H1 (cell line): ENCODE measurements around the gene SLC16A8.

Experiments used
- CHD2 ChIP-seq: IDR thresholded peaks from 2 replicates; pipeline ENCODE4 v1.6.1; 2012; ENCODE audit warnings: low read length, improper control_type of control experiment
- CREB1 ChIP-seq: IDR thresholded peaks from 2 replicates; pipeline ENCODE4 v1.6.1; 2012; ENCODE audit warnings: inconsistent platforms
- CTCF ChIP-seq, 3 experiments: IDR thresholded peaks; 1 replicate in 2 of 3; 2 replicates in 1 of 3; pipeline versions ENCODE4 v1.5.1 to v1.6.1; 2011; ENCODE audit warnings: low read length in 3 of 3, mild to moderate bottlenecking in 3 of 3, inconsistent platforms in 2 of 3, low read depth in 1 of 3, moderate library complexity in 1 of 3; ENCODE audit not compliant: insufficient read depth in 1 of 3; ENCODE audit errors: control extremely low read depth in 1 of 3
- EP300 ChIP-seq, 2 experiments: IDR thresholded peaks; 1 replicate in 1 of 2; 2 replicates in 1 of 2; pipeline ENCODE4 v1.6.1; 2011 to 2012; ENCODE audit warnings: low read depth in 2 of 2, low read length in 2 of 2, mild to moderate bottlenecking in 2 of 2, borderline replicate concordance in 1 of 2, inconsistent platforms in 1 of 2, moderate library complexity in 1 of 2
- EZH2 ChIP-seq: fragments of 200-600 bp; sonication (generic); IDR thresholded peaks from 2 replicates; pipeline ENCODE4 v1.7.1; 2012; ENCODE audit warnings: low read depth, mild to moderate bottlenecking, moderate library complexity, low read length, inconsistent platforms; ENCODE audit not compliant: severe bottlenecking
- POLR2A ChIP-seq, 2 experiments: IDR thresholded peaks; 1 replicate in 1 of 2; 2 replicates in 1 of 2; pipeline ENCODE4 v1.6.1; 2011; ENCODE audit warnings: low read depth in 2 of 2, low read length in 2 of 2, mild to moderate bottlenecking in 2 of 2; ENCODE audit errors: control extremely low read depth in 1 of 2
- POLR2AphosphoS5 ChIP-seq: IDR thresholded peaks from 2 replicates; pipeline ENCODE4 v1.6.1; 2011; ENCODE audit warnings: low read depth, low read length
- RFX5 ChIP-seq: IDR thresholded peaks from 2 replicates; pipeline ENCODE4 v1.6.1; 2011; ENCODE audit warnings: low read depth, low read length, improper control_type of control experiment, borderline replicate concordance
- RXRA ChIP-seq: IDR thresholded peaks from 2 replicates; pipeline ENCODE4 v1.6.1; 2011; ENCODE audit warnings: low read depth, mild to moderate bottlenecking, low read length, moderate library complexity; ENCODE audit not compliant: insufficient read depth
- SP2 ChIP-seq: IDR thresholded peaks from 2 replicates; pipeline ENCODE4 v1.6.1; 2012; ENCODE audit warnings: mild to moderate bottlenecking, low read length, inconsistent platforms
- SRF ChIP-seq: IDR thresholded peaks from 2 replicates; pipeline ENCODE4 v1.6.1; 2011; ENCODE audit warnings: mild to moderate bottlenecking, low read depth, low read length, moderate library complexity
- TCF12 ChIP-seq: IDR thresholded peaks from 2 replicates; pipeline ENCODE4 v1.6.1; 2011; ENCODE audit warnings: low read depth, mild to moderate bottlenecking, low read length
- TF ChIP-seq, protein P1 (sequence below): IDR thresholded peaks from 2 replicates; pipeline ENCODE4 v1.6.1; 2012; ENCODE audit warnings: low read length, inconsistent platforms

GRCh38 chr22:38034278-38034882 lies 49.6 kb downstream of the SLC16A8 start:
- no peak for TF ChIP-seq SRF
- TF ChIP-seq POLR2AphosphoS5, result peak; percentile 55; the same call in 1 of the 2 replicates
- 0 out of 4 replicates have a peak, but pooled peaks of 1 of the 3 experiments have one; percentile 2 for TF ChIP-seq CTCF (IDR thresholded peaks at IDR 0.05; ENCODE audit: control extremely low read depth in 1 of 3, insufficient read depth in 1 of 3, low read depth in 1 of 3, low read length in 3 of 3)
- TF ChIP-seq SP2, result no peak
- TF ChIP-seq CREB1, result no peak
- no peak; the same call in 1 of the 2 replicates for TF ChIP-seq CHD2
- no peak for TF ChIP-seq TCF12
- TF ChIP-seq RFX5, result no peak
- TF ChIP-seq RXRA, result no peak
- TF ChIP-seq, protein P1, sequence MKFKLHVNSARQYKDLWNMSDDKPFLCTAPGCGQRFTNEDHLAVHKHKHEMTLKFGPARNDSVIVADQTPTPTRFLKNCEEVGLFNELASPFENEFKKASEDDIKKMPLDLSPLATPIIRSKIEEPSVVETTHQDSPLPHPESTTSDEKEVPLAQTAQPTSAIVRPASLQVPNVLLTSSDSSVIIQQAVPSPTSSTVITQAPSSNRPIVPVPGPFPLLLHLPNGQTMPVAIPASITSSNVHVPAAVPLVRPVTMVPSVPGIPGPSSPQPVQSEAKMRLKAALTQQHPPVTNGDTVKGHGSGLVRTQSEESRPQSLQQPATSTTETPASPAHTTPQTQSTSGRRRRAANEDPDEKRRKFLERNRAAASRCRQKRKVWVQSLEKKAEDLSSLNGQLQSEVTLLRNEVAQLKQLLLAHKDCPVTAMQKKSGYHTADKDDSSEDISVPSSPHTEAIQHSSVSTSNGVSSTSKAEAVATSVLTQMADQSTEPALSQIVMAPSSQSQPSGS, result 0 out of 2 replicates have a peak, but pooled peaks have one; percentile 68
- no peak for TF ChIP-seq POLR2A (IDR thresholded peaks at IDR 0.05; ENCODE audit: control extremely low read depth in 1 of 2, low read depth in 2 of 2, low read length in 2 of 2)
- 0 out of 3 replicates have a peak, but pooled peaks of 1 of the 2 experiments have one; percentile 20 for TF ChIP-seq EP300 (IDR thresholded peaks at IDR 0.05; ENCODE audit: borderline replicate concordance in 1 of 2, low read depth in 2 of 2, low read length in 2 of 2)
- no peak for TF ChIP-seq EZH2
